Activated CD4-positive, alpha-beta T cell treated with anti-CD3 and anti-CD28 coated beads for 36 hours (primary cell): ENCODE measurements around the gene WIPF1. TPM values are rescaled to one million over a fixed set of nuclear protein-coding genes. Genes with fewer than 3 reads are reported as not detected.
A peak's percentile ranks its signal among the peaks of the same experiment; 100 is the strongest.
"Not testable (repeated sequence)": the region's sequence is repeated elsewhere in the genome, so short reads cannot be mapped to it uniquely, and the experiment has no call there.

ENCODE experiments used
- ATAC-seq: fragments of 200-7000 bp; cut with Tn5 transposase; one replicate; pipeline ENCODE4 v1.10.0; 2021; ENCODE audit warnings: mild to moderate bottlenecking, moderate library complexity
- CTCF ChIA-PET: fragments of 350-600 bp; sonication (Branson Sonifier 250); formaldehyde crosslinking; loops from one replicate; lab custom pipeline; 2021; ENCODE audit warnings: antibody characterized with exemption; lab: Charles Lee
- POLR2A ChIA-PET: fragments of 350-600 bp; sonication (Branson Sonifier 250); formaldehyde crosslinking; loops from one replicate; lab custom pipeline; 2021; ENCODE audit warnings: antibody characterized with exemption, inconsistent platforms; lab: Charles Lee
- DNase-seq: peaks from one replicate; pipeline ENCODE4 v3.0.0-alpha.2; 2020
- H3K27ac Mint-ChIP-seq: one replicate; pipeline ENCODE4 v1.8.0; 2021; ENCODE audit warnings: mixed read lengths
- H3K27me3 Mint-ChIP-seq: one replicate; pipeline ENCODE4 v1.8.0; 2021; ENCODE audit warnings: mixed read lengths
- H3K36me3 Mint-ChIP-seq: one replicate; pipeline ENCODE4 v1.8.0; 2021; ENCODE audit warnings: low read depth, mixed read lengths
- H3K4me1 Mint-ChIP-seq: one replicate; pipeline ENCODE4 v1.8.0; 2021; ENCODE audit warnings: mixed read lengths
- H3K4me3 Mint-ChIP-seq: one replicate; pipeline ENCODE4 v1.8.0; 2021; ENCODE audit warnings: mild to moderate bottlenecking, moderate library complexity, mixed read lengths
- H3K9me3 Mint-ChIP-seq: one replicate; pipeline ENCODE4 v1.8.0; 2021; ENCODE audit warnings: low read depth, mixed read lengths
- intact Hi-C, 2 experiments: fragments of 100-400 bp; cut with DNase I in 1 of 2; cut with micrococcal nuclease in 1 of 2; formaldehyde crosslinking; loops; one replicate each; pipeline versions ENCODE4 v1.14.2 to v1.15.1; 2022 to 2024; cut with DNase I, micrococcal nuclease
- total RNA-seq, 2 experiments: library from RNA; stranded (reverse); gene quantifications; one replicate each; pipeline ENCODE4 v1.2.3, GENCODE V29; 2021

Gene WIPF1
- total RNA-seq, 2 experiments from 2014 or later = 161 to 188 TPM

GRCh38 chr2:174548021-174548420 lies 49.6 kb downstream of the WIPF1 start:
- intact Hi-C loops, H3K36me3 Mint-ChIP-seq, H3K27me3 Mint-ChIP-seq, POLR2A ChIA-PET, DNase-seq, H3K9me3 Mint-ChIP-seq, ATAC-seq, H3K27ac Mint-ChIP-seq, H3K4me3 Mint-ChIP-seq: not testable (repeated sequence)
- CTCF ChIA-PET = interaction anchor here (1.0 to 4.3 kb wide), 2 partner anchors 14 to 86 kb away, joined by 3 to 81 read pairs; no protein-coding TSS in a partner anchor
- peaks cover 15% of the 10 kb centered on the region for H3K4me1 Mint-ChIP-seq

DNA sequence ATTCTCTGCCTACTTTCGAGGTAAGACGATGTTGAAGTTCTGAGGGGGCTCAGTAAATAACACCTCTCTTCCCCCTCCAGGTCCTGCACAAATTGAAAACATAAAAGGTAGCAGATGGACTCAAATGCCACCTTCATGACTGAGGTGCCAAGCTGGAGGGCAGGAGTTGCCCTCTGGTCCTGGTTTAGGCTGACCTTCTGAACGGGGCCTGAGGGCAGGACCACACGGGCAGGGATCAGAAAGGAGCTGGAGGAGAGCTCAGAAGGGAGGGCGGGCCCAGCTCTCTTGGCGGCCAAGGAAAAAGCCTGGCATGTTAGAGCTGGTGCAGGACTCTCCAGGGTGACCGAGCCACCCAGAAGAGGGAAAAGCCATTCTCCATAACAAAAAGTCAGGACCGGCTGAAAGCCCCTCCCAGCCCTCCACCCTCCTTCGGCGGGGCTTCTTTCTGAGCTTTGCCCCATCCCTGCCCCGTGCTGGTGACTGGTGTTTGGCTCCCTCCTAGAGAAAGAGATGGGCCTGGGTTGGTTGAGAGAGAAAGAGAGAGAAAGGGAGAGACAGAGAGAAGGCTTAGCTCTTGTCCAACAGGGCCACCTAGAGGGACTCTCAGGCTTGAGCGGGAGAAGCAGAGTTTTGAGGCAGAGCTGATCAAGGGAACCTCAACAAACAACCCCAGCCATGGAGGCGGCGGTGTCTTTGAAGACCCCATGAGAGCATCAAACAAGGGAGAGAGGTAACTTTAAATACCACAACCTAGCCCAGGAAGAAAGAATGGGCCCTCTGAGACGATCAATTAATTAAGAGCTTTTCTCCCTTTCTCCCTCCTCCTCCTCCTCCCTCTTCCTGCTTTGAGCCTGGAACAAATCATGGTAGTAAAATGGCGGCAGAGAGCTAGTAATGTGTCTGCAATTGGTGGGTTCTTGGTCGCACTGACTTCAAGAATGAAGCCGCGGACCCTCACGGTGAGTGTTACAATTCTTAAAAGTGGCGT lies 50.8 kb downstream of the WIPF1 start:
- H3K4me3 Mint-ChIP-seq = no peak overlapping the region
- CTCF ChIA-PET = interaction anchor here (0.6 to 4.3 kb wide), 21 partner anchors 9 to 153 kb away, joined by 3 to 81 read pairs (median 4); no protein-coding TSS in a partner anchor
- H3K36me3 Mint-ChIP-seq = no peaks in the 10 kb centered on the region
- no peaks in the 10 kb centered on the region for H3K27me3 Mint-ChIP-seq
- ATAC-seq (peak; percentile 79), DNase-seq (peak; percentile 67)
- intact Hi-C loops = loop anchor here (1.0 kb wide), 1 partner anchor 85 kb away; no protein-coding TSS in a partner anchor
- H3K4me1 Mint-ChIP-seq = peaks cover 6% of the 10 kb centered on the region
- H3K9me3 Mint-ChIP-seq = no peaks in the 10 kb centered on the region
- POLR2A ChIA-PET = interaction anchor here (0.6 to 0.7 kb wide), 2 partner anchors 49 to 301 kb away, joined by 3 to 6 read pairs; no protein-coding TSS in a partner anchor
- peak overlapping the region; percentile 25 for H3K27ac Mint-ChIP-seq

DNA sequence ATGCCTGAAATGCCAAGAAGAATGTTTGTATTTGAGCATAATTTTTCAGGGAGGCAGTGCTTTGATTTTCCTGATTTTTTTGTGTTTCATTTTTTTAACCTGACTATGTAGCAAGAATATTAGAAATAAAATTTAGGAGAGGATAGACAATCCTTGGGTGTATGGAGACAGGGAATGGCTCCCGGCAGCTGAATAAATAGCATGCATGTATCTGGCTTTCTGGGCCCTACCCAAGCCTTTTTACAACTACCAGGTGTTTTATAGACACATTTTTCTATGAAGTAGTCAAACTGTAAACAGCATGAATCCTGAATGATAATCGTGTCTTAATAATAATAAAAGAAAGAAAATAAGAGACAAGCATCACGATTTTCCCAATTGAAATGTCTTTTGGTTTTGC lies 52.4 kb downstream of the WIPF1 start:
- no peaks in the 10 kb centered on the region for H3K9me3 Mint-ChIP-seq
- intact Hi-C loops = no loop called here
- no peak for DNase-seq
- H3K27ac Mint-ChIP-seq = no peak overlapping the region
- H3K36me3 Mint-ChIP-seq = no peaks in the 10 kb centered on the region
- POLR2A ChIA-PET = no interaction called here
- H3K4me1 Mint-ChIP-seq = peaks cover 4% of the 10 kb centered on the region
- CTCF ChIA-PET = interaction anchor here (0.5 to 4.3 kb wide), 3 partner anchors 21 to 83 kb away, joined by 5 to 81 read pairs (median 26); no protein-coding TSS in a partner anchor
- H3K27me3 Mint-ChIP-seq = no peaks in the 10 kb centered on the region
- no peak overlapping the region for H3K4me3 Mint-ChIP-seq
- no peak for ATAC-seq

- peaks cover 4% of the 10 kb centered on the region for H3K4me1 Mint-ChIP-seq
- no peaks in the 10 kb centered on the region for H3K9me3 Mint-ChIP-seq
- no peaks in the 10 kb centered on the region for H3K36me3 Mint-ChIP-seq
- no peak overlapping the region for H3K4me3 Mint-ChIP-seq
- POLR2A ChIA-PET = no interaction called here
- intact Hi-C loops = no loop called here
- no peaks in the 10 kb centered on the region for H3K27me3 Mint-ChIP-seq
- ATAC-seq (no peak), DNase-seq (no peak)
- CTCF ChIA-PET = interaction anchor here (0.8 to 2.9 kb wide), 4 partner anchors 11 to 139 kb away, joined by 3 to 26 read pairs (median 4); no protein-coding TSS in a partner anchor
- no peak overlapping the region for H3K27ac Mint-ChIP-seq
Measured at GRCh38 chr2:174544802-174545201, 52.8 kb downstream of the WIPF1 start.

DNA sequence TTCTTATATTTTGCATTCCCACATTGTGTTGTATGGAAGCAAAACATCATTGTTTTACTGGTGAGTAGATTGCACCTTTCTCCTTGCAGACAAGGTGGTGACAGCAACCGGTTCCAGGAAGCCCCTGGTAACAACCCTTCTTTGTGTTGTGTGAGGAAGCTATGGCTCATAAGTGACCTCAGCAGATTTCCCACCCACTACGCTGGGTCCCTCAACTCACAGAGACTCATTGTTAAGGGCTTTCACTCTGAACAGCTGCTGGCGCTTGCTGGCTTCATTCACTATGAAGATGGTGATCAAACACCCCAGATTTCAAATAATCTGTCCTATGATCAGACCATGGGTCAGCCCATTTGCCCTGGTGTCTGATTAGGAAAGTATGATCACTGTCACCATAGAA lies 53.4 kb downstream of the WIPF1 start:
- ChIA-PET CTCF (interaction anchor here (0.8 to 2.9 kb wide), 4 partner anchors 11 to 139 kb away, joined by 3 to 26 read pairs (median 4); no protein-coding TSS in a partner anchor), POLR2A (no interaction called here)
- Mint-ChIP-seq H3K27ac (no peak overlapping the region), H3K36me3 (no peaks in the 10 kb centered on the region), H3K27me3 (no peaks in the 10 kb centered on the region), H3K9me3 (no peaks in the 10 kb centered on the region), H3K4me1 (peaks cover 4% of the 10 kb centered on the region), H3K4me3 (no peak overlapping the region)
- intact Hi-C loops = no loop called here
- peak; percentile 51 for DNase-seq
- ATAC-seq = peak; percentile 80

- no peak overlapping the region for H3K27ac Mint-ChIP-seq
- ATAC-seq = no peak
- no peaks in the 10 kb centered on the region for H3K9me3 Mint-ChIP-seq
- no peak for DNase-seq
- H3K27me3 Mint-ChIP-seq = no peaks in the 10 kb centered on the region
- no peaks in the 10 kb centered on the region for H3K36me3 Mint-ChIP-seq
- ChIA-PET CTCF (no interaction called here), POLR2A (no interaction called here)
- H3K4me1 Mint-ChIP-seq = peaks cover 4% of the 10 kb centered on the region
- intact Hi-C loops = no loop called here
- no peak overlapping the region for H3K4me3 Mint-ChIP-seq
Measured at GRCh38 chr2:174540893-174541292, 56.7 kb downstream of the WIPF1 start.

- H3K36me3 Mint-ChIP-seq = no peaks in the 10 kb centered on the region
- ATAC-seq (no peak), DNase-seq (no peak)
- ChIA-PET CTCF (interaction anchor here (1.1 to 2.3 kb wide), 4 partner anchors 12 to 1134 kb away, joined by 3 to 9 read pairs (median 3); no protein-coding TSS in a partner anchor), POLR2A (interaction anchor here (0.5 kb wide), 1 partner anchor 584 kb away, joined by 3 read pairs; no protein-coding TSS in a partner anchor)
- peaks cover 2% of the 10 kb centered on the region for H3K27me3 Mint-ChIP-seq
- no peaks in the 10 kb centered on the region for H3K4me1 Mint-ChIP-seq
- intact Hi-C loops = no loop called here
- no peak overlapping the region for H3K4me3 Mint-ChIP-seq
- no peak overlapping the region for H3K27ac Mint-ChIP-seq
- no peaks in the 10 kb centered on the region for H3K9me3 Mint-ChIP-seq
Measured at GRCh38 chr2:174535757-174536703, 61.6 kb downstream of the WIPF1 start.

- Mint-ChIP-seq H3K27ac (no peak overlapping the region), H3K4me3 (no peak overlapping the region), H3K9me3 (no peaks in the 10 kb centered on the region), H3K27me3 (peaks cover 2% of the 10 kb centered on the region), H3K36me3 (no peaks in the 10 kb centered on the region), H3K4me1 (no peaks in the 10 kb centered on the region)
- intact Hi-C loops = no loop called here
- ATAC-seq (no peak), DNase-seq (no peak)
- ChIA-PET CTCF (interaction anchor here (0.7 to 2.3 kb wide), 8 partner anchors 11 to 152 kb away, joined by 3 to 9 read pairs (median 3); no protein-coding TSS in a partner anchor), POLR2A (interaction anchor here (1.1 kb wide), 1 partner anchor 61 kb away, joined by 3 read pairs; no protein-coding TSS in a partner anchor)
Measured at GRCh38 chr2:174535083-174535482, 62.5 kb downstream of the WIPF1 start.

GRCh38 chr2:174529916-174530315 lies 67.7 kb downstream of the WIPF1 start:
- H3K27ac Mint-ChIP-seq = no peak overlapping the region
- no peak overlapping the region for H3K4me3 Mint-ChIP-seq
- H3K36me3 Mint-ChIP-seq = peaks cover 6% of the 10 kb centered on the region
- ChIA-PET CTCF (no interaction called here), POLR2A (no interaction called here)
- DNase-seq (no peak), ATAC-seq (no peak)
- intact Hi-C loops = no loop called here
- H3K9me3 Mint-ChIP-seq = peaks cover 7% of the 10 kb centered on the region
- H3K4me1 Mint-ChIP-seq = peaks cover under 1% of the 10 kb centered on the region
- H3K27me3 Mint-ChIP-seq = no peaks in the 10 kb centered on the region

DNA sequence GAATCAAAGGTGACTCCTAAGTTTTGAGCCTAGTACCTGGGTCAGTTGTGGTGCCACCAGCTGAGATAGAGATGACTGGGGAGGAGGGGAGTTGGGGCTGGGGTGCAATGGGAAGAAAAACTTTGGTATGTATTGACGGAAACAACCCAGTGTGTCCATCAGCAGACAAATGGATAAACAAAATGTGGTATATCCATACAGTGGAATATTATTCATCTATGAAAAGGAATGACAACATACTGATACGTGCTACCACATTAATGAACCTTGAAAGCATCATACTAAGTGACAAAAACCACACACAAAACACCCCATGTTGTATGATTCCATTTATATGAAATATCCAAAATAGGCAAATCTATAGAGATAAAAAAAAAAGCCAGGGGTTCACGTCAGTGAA lies 69.6 kb downstream of the WIPF1 start:
- intact Hi-C loops = no loop called here
- DNase-seq (no peak), ATAC-seq (no peak)
- Mint-ChIP-seq H3K36me3 (peaks cover 6% of the 10 kb centered on the region), H3K9me3 (peaks cover 7% of the 10 kb centered on the region), H3K4me1 (peaks cover 10% of the 10 kb centered on the region), H3K27me3 (no peaks in the 10 kb centered on the region), H3K4me3 (no peak overlapping the region), H3K27ac (no peak overlapping the region)
- POLR2A ChIA-PET = no interaction called here
- CTCF ChIA-PET = interaction anchor here (1.2 kb wide), 1 partner anchor 65 kb away, joined by 4 read pairs; no protein-coding TSS in a partner anchor
